Stimulated activated CD4-positive, alpha-beta T cell treated with anti-CD3 and anti-CD28 coated beads, Interleukin-1b, Interleukin-23, amount 100 ng/mL, for 48 hours (primary cell): Measurements from ENCODE around the gene ZNF682.
"Not testable (repeated sequence)": the region's sequence is repeated elsewhere in the genome, so short reads cannot be mapped to it uniquely, and the experiment has no call there.

Source experiments
- DNase-seq: peaks from one replicate; pipeline ENCODE4 v3.0.0-alpha.2; 2020

ZNF682 gene

GRCh38 chr19:20039203-20039723 is at the start of gene ZNF682:
Gene ZNF682 (minus strand): TSS chr19:20039505. CDS start chr19:20039345, 160 bp downstream.
- peak; percentile 96 for DNase-seq

GRCh38 chr19:20082876-20083275 is 43.6 kb upstream of the ZNF682 start:
- not testable (repeated sequence) for DNase-seq

GRCh38 chr19:20082232-20082833 is 43.0 kb upstream of the ZNF682 start:
- DNase-seq = not testable (repeated sequence)

DNA sequence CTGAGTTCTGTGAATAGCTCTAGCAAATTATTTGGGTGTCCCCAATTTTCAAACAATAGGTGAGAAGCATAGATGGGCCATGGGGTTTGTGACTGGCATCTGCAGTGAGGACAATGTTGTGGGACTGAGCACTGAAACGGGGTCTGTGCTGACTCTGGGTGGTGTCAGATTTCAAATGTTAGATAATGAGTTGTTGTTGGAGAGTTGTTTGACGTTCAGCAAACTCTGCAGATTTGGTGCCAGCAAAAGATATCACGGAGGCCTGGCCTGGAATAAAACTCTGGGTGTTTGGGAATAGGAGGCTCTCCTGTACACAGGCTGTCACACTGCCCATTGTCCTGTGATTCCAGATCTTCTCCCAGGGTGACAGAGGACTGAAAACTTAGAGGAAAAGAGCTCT is 41.4 kb upstream of the ZNF682 start:
- DNase-seq = no peak

DNA sequence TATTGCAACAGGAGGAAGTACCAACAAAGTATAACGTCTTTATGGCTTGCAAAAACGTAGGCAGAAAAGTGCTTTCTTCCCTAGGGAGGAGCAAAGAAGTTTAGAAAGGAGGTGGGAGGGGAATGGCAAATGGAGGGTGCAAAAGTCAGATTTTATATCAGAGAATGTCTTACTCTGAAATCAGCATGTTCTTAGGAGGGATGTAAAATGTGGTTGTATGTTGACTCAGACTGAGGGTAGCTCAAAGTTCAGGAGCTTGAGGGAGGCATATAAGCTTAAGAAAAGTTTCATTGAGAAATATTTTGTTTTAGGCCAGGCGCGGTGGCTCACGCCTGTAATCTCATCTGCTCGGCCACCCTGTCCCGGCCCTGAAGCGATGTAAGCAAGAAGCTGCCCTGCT is 40.2 kb upstream of the ZNF682 start:
- no peak for DNase-seq

DNA sequence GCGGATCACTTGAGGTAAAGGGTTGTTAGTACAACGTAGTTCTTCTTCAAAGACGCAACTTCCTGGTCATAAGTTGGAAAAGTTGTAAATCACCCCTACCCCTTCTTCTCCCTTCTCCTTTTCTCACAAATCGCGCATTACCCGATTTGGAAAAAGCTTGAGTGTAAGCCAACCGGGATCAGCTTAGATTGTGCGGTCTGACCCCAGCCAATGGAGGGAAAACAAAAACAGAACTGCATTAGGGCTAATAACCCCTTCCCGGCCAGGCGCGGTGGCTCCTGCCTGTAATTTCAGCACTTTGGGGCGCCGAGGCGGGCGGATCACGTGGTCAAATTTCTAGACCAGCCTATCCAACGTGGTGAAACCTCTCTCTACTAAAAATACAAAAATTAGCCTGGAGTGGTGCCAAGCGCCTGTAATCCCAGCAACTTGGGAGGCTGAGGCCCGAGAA is 39.3 kb upstream of the ZNF682 start:
- peak; percentile 9 for DNase-seq

DNA sequence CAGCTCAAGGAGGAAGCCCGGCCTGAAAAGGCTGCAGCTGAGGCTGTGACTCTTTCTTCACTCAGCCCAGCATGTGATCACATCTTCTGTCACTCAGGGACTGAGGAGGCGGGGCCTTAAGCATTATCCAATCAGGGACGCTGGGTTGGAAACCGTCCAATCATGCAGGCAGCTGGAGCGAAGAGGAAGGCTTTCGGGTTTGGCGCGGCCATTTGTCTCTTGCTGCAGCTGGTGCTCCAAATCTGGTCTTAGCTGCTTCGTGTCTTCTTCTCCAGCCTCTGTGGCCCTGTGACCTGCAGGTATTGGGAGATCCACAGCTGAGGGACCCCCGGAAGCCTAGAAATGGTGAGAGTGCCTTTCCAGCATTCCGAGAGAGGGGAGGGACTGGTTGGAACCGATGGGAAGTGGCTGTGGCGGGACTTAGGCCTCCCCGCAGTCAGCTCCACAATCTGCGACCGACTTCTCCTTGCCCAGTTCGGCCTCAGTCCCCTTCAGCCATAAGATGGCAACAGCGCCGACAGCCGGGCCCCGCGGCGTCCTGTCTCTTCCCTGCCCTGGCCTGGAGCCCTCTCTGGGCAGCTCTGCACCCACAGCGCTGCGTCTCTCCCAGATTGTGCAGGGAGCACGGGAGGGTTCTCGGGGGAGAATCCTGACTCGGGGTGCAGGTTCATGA is 38.6 kb upstream of the ZNF682 start, which contains the start of gene ZNF90:
Gene ZNF90 (plus strand): TSS at position 210 of the 673 bp plus-strand sequence. CDS start 133 bp downstream, at position 343.
- peak; percentile 92 for DNase-seq

- DNase-seq = no peak
Measured at GRCh38 chr19:20072936-20073335, 33.6 kb upstream of the ZNF682 start.

DNA sequence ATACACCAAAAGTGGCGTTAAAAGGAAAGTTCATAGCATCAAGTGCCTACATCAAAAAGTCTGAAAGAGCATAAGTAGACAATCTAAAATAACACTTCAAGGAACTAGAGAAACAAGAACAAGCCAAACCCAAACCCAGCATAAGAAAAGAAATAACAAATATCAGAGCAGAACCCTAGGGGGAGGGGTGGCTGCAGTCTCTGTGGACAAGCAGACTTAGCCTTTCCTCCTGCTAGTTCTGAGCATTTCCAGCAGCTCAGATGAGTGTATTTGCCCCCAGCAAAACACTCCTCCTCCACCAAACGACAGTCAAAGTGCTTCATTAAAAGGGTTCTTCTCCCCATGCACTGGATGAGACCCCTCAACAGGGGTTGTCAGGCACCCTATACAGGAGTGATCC is 31.4 kb upstream of the ZNF682 start:
- DNase-seq = no peak

DNA sequence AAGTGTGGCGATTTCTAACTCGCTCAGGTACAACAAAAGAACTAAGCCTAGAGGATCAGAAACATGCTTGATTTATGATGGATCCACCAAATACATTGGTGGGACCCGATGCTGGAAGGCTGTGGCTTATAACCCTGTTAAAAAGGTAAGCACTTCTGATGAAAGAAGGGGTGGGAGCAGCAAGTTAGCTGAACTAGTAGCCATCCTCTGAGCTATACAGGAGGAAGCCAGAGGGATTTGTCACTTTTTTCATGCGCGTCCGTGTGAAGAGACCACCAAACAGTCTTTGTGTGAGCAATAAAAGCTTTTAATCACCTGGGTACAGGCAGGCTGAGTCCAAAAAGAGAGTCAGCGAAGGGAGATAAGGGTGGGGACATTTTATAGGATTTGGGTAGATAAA is 29.3 kb upstream of the ZNF682 start:
- DNase-seq = not testable (repeated sequence)

DNA sequence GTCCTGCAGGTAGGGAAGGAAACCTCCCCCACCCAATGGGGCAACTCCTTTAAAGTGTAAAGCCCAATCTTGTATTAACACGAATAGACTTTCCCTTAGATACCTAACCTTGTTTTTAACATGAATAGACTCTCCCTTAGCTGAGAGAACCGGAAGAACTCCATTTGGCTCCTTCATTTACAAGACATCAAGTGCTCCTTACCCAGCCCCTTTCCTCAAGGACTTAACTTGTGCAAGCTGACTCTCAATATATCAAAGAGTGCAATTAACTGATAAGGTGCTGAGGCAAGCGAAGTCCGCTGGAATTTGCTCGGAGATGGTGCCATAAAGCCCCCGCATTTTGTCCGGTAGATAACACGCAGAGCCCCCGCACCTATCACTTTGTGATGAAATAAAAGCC is 28.6 kb upstream of the ZNF682 start:
- no peak for DNase-seq

- no peak for DNase-seq
Measured at GRCh38 chr19:20066861-20067260, 27.6 kb upstream of the ZNF682 start.

- DNase-seq = no peak
Measured at GRCh38 chr19:20060282-20060681, 21.0 kb upstream of the ZNF682 start.

- DNase-seq = not testable (repeated sequence)
Measured at GRCh38 chr19:20058738-20059137, 19.4 kb upstream of the ZNF682 start.

- peak; percentile 75 for DNase-seq
Measured at GRCh38 chr19:20051841-20052768, 12.8 kb upstream of the ZNF682 start.

- not testable (repeated sequence) for DNase-seq
Measured at GRCh38 chr19:20045742-20046141, 6.4 kb upstream of the ZNF682 start.

GRCh38 chr19:20044663-20045062 is 5.4 kb upstream of the ZNF682 start:
- no peak for DNase-seq

DNA sequence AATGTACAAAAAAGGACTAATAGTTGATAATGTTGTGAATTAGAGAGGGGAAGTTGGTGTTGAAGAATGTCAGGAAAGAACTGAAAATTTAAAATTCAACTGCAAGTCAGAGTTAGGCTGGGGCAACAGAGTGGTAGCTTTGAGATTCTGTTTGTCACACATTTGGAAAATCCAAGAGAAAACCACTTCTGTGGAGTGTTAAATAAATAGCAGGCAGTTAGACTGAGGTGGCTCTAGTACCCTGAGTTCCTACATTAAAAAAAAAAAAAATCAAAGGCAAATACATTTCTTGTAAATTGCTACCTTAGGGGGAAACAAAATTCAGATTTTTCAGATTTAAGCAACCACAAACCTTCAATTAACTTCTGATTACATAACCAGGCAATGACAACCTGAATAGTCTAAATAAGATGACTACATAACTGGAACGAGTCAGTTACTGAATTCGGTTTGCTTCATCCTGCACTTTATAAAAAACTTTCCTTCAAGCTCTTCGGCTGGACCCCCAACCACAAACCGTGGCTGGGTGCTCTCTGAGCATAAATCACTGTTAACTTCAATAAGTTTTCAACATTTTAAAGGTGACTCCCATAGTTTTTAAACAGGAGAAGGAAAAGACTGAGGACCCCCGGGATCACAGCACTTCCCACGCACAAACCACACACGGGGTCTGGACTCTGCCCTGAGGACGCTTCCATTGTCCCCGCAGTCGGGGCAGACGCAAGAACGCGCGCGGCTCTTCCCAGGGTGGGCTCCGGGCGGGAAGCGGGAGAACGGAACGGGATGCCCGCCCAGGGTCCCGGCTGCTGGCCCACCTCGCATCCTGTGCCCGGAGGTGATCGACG is 725 bp downstream of the ZNF682 start:
- no peak for DNase-seq

DNA sequence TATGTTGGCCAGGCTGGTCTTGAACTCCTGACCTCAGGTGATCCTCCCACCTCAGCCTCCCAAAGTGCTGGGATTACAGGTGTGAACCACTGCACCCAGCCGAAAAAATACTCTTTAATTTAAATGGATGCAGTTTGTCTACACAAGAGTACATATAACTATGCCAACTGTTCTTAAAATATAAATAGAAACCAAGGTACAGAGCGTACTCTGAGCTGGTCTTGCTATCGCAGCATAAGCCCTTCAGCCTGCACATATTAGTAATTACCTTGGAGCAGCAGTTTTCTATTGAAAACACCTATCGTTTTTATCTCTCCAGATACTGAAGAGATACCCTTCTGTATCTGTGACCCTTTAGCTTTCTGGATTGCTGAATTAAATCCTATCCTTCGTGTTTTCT is 3.4 kb downstream of the ZNF682 start:
- no peak for DNase-seq

GRCh38 chr19:20028611-20029010 is 10.7 kb downstream of the ZNF682 start:
- no peak for DNase-seq

GRCh38 chr19:20005741-20006140 is 33.6 kb downstream of the ZNF682 start:
- DNase-seq = no peak

GRCh38 chr19:19997656-19998268 is 41.5 kb downstream of the ZNF682 start:
- DNase-seq = peak; percentile 19
